Activated naive CD8-positive, alpha-beta T cell treated with anti-CD3 and anti-CD28 coated beads, Interleukin-2, amount 10 ng/mL, durations not matched to agents 7 days and 5 days (primary cell): Measurements from ENCODE around the gene FAM32A. TPM values are rescaled to one million over a fixed set of nuclear protein-coding genes. Genes with fewer than 3 reads are reported as not detected.

ENCODE experiments used
- ATAC-seq: fragments of 150-1000 bp; cut with Tn5 transposase; one replicate; pipeline ENCODE4 v1.10.0; 2021; ENCODE audit warnings: low read depth, moderate library complexity
- POLR2A ChIA-PET: fragments of 350-600 bp; sonication (Branson Sonifier 250); formaldehyde crosslinking; loops from one replicate; lab custom pipeline; 2021; ENCODE audit warnings: antibody characterized with exemption; lab: Charles Lee
- DNase-seq: peaks from one replicate; pipeline ENCODE4 v3.0.0; 2021
- H3K27ac Mint-ChIP-seq: one replicate; pipeline ENCODE4 v1.8.0; 2022; ENCODE audit warnings: mild to moderate bottlenecking, mixed read lengths
- H3K27me3 Mint-ChIP-seq: one replicate; pipeline ENCODE4 v1.8.0; 2022; ENCODE audit warnings: mild to moderate bottlenecking, moderate library complexity, mixed read lengths
- H3K36me3 Mint-ChIP-seq: one replicate; pipeline ENCODE4 v1.8.0; 2021; ENCODE audit warnings: mild to moderate bottlenecking, mixed read lengths
- H3K4me1 Mint-ChIP-seq: one replicate; pipeline ENCODE4 v1.8.0; 2021; ENCODE audit warnings: mixed read lengths
- H3K4me3 Mint-ChIP-seq: one replicate; pipeline ENCODE4 v1.8.0; 2022; ENCODE audit warnings: mild to moderate bottlenecking, moderate library complexity, mixed read lengths
- H3K9me3 Mint-ChIP-seq: one replicate; pipeline ENCODE4 v1.8.0; 2021; ENCODE audit warnings: mixed read lengths
- total RNA-seq, 2 experiments: library from RNA; stranded (reverse); gene quantifications; one replicate each; pipeline ENCODE4 v1.2.3, GENCODE V29; 2021

FAM32A gene
- total RNA-seq, 2 experiments from 2014 or later = 61.4 to 63.4 TPM

GRCh38 chr19:16235811-16236652 is 50.8 kb downstream of the FAM32A start:
- Mint-ChIP-seq H3K4me1 (peaks cover 23% of the 10 kb centered on the region), H3K27ac (peak overlapping the region; percentile 48), H3K27me3 (no peaks in the 10 kb centered on the region), H3K36me3 (peaks cover 40% of the 10 kb centered on the region), H3K9me3 (peaks cover 1% of the 10 kb centered on the region), H3K4me3 (no peak overlapping the region)
- ATAC-seq = no peak
- POLR2A ChIA-PET = no interaction called here
- no peak for DNase-seq

Other genes starting within 250 kb of the FAM32A start
- gene OR10H4, start 236.4 kb upstream of the FAM32A start, total RNA-seq = not detected
- 100 to 1,000 TPM; 278 to 282 TPM for gene TPM4, start 108.9 kb upstream of the FAM32A start, total RNA-seq
- gene RAB8A, start 73.5 kb upstream of the FAM32A start, total RNA-seq = 100 to 1,000 TPM; 133 to 153 TPM
- 10 to 100 TPM; 72.5 to 80.6 TPM for gene HSH2D, start 41.7 kb upstream of the FAM32A start, total RNA-seq
- gene CIB3, start 11.9 kb upstream of the FAM32A start, total RNA-seq = not detected
- gene AP1M1, start 12.5 kb downstream of the FAM32A start, total RNA-seq = 100 to 1,000 TPM; 132 to 135 TPM
- 100 to 1,000 TPM; 172 to 193 TPM for gene KLF2, start 139.4 kb downstream of the FAM32A start, total RNA-seq